ENCODE data around the gene ABLIM3.

ABLIM3 gene

DNA sequence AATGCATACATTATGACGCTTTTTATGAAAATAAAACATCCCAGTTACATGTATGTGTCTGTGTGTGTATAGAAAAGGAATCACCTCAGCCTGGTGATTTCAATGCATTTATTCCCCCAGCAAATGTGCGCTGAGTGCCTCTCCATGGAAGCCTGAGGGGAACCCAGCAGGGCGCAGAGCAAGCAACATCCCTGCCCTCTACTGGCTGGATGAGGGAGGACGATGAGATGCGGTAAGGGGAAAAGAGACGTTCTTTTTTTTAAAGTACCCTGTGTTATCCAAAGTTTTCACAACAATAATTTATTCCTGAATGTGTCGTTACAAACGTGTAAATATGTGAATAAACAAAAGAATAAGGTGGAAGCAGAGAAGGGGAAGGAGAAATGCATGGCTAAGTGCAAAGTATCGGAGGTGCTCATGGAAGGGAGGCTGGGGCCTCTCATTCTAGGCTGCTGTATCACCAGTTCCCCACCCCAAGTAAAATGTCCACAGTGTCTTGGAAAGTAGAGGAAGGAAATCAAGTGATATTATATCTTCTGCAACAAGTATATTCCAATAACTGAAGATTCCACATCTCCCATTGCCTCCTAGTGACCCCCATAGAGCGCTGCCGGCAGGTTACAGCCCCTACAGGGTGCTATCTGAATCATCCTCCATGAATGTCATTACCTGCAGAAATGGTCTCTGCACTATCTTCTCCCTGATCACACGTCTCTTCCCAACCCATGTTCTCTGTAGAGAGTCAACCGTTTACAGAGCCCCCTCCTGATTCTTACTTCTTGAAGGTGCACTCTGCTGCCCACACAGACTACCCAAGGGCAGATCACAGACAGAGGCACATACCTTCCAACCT lies 13.0 kb upstream of the ABLIM3 start:
- Histone ChIP-seq H4K20me1 (ENCODE audit: insufficient read depth, low read length) (no peaks in the 10 kb centered on the region), H3F3A (ENCODE audit: insufficient read depth, low read length) (no peaks in the 10 kb centered on the region), H3K4me1 (ENCODE audit: low read length) (no peaks in the 10 kb centered on the region), H3K36me3 (replicated peaks; ENCODE audit: insufficient read depth, low read length) (no peaks in the 10 kb centered on the region), H2AFZ (ENCODE audit: low read length) (no peak overlapping the region), H3K9me2 (replicated peaks; ENCODE audit: insufficient read depth, low read length) (no peaks in the 10 kb centered on the region), H3K4me2 (ENCODE audit: low read depth, low read length) (no peak overlapping the region), H3K9ac (ENCODE audit: low read length) (no peak overlapping the region), H3K27ac (ENCODE audit: low read length) (no peak overlapping the region), H3K9me3 (replicated peaks; ENCODE audit: insufficient read depth, low read length) (no peaks in the 10 kb centered on the region), H3K79me2 (ENCODE audit: low read length) (no peaks in the 10 kb centered on the region), H3K4me3 (ENCODE audit: low read length) (no peak overlapping the region), H3K27me3 (replicated peaks; ENCODE audit: insufficient read depth, low read length) (no peaks in the 10 kb centered on the region)
- DNase-seq: peak; percentile 17
- TF ChIP-seq, protein P1, sequence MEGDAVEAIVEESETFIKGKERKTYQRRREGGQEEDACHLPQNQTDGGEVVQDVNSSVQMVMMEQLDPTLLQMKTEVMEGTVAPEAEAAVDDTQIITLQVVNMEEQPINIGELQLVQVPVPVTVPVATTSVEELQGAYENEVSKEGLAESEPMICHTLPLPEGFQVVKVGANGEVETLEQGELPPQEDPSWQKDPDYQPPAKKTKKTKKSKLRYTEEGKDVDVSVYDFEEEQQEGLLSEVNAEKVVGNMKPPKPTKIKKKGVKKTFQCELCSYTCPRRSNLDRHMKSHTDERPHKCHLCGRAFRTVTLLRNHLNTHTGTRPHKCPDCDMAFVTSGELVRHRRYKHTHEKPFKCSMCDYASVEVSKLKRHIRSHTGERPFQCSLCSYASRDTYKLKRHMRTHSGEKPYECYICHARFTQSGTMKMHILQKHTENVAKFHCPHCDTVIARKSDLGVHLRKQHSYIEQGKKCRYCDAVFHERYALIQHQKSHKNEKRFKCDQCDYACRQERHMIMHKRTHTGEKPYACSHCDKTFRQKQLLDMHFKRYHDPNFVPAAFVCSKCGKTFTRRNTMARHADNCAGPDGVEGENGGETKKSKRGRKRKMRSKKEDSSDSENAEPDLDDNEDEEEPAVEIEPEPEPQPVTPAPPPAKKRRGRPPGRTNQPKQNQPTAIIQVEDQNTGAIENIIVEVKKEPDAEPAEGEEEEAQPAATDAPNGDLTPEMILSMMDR (IDR thresholded peaks at IDR 0.05; ENCODE audit: low read length): peak; percentile 76
- no peak for TF ChIP-seq EZH2phosphoT487 (IDR thresholded peaks at IDR 0.05; ENCODE audit: low read length)

DNA sequence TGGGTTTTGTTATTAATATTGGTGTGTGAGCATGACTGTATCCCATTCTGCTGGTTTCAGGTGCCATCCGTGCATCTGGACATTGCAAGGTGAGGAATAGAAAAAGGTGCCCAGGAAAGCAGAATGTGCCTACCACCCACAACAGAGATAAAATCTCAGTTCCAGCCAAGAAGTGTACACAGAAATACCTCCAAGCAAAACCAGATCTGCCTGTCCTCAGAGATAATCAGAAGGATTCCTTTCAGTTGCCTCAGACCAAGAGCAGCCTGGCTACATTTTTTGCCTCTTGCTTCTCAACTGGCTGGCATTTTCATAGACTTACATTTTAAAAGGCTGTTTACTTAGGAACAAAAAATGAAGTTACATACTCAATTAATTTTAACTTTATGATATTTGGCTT lies 12.1 kb upstream of the ABLIM3 start:
- H3K27me3 ChIP-seq (replicated peaks; ENCODE audit: insufficient read depth, low read length): no peaks in the 10 kb centered on the region
- H3K4me2 ChIP-seq (ENCODE audit: low read depth, low read length): no peak overlapping the region
- H3K9me2 ChIP-seq (replicated peaks; ENCODE audit: insufficient read depth, low read length): no peaks in the 10 kb centered on the region
- H3K79me2 ChIP-seq (ENCODE audit: low read length): no peaks in the 10 kb centered on the region
- no peaks in the 10 kb centered on the region for H3K4me1 ChIP-seq (ENCODE audit: low read length)
- no peak overlapping the region for H3K9ac ChIP-seq (ENCODE audit: low read length)
- no peaks in the 10 kb centered on the region for H3K9me3 ChIP-seq (replicated peaks; ENCODE audit: insufficient read depth, low read length)
- H3F3A ChIP-seq (ENCODE audit: insufficient read depth, low read length): no peaks in the 10 kb centered on the region
- H3K36me3 ChIP-seq (replicated peaks; ENCODE audit: insufficient read depth, low read length): no peaks in the 10 kb centered on the region
- DNase-seq: no peak
- H2AFZ ChIP-seq (ENCODE audit: low read length): no peak overlapping the region
- H3K4me3 ChIP-seq (ENCODE audit: low read length): no peak overlapping the region
- TF ChIP-seq EZH2phosphoT487 (IDR thresholded peaks at IDR 0.05; ENCODE audit: low read length) (no peak), EZH2 (optimal IDR thresholded peaks at IDR 0.05; ENCODE audit: low read depth, low read length) (no peak)
- TF ChIP-seq, protein P1 (IDR thresholded peaks at IDR 0.05; ENCODE audit: low read length): no peak
- no peaks in the 10 kb centered on the region for H4K20me1 ChIP-seq (ENCODE audit: insufficient read depth, low read length)
- H3K27ac ChIP-seq (ENCODE audit: low read length): no peak overlapping the region

DNA sequence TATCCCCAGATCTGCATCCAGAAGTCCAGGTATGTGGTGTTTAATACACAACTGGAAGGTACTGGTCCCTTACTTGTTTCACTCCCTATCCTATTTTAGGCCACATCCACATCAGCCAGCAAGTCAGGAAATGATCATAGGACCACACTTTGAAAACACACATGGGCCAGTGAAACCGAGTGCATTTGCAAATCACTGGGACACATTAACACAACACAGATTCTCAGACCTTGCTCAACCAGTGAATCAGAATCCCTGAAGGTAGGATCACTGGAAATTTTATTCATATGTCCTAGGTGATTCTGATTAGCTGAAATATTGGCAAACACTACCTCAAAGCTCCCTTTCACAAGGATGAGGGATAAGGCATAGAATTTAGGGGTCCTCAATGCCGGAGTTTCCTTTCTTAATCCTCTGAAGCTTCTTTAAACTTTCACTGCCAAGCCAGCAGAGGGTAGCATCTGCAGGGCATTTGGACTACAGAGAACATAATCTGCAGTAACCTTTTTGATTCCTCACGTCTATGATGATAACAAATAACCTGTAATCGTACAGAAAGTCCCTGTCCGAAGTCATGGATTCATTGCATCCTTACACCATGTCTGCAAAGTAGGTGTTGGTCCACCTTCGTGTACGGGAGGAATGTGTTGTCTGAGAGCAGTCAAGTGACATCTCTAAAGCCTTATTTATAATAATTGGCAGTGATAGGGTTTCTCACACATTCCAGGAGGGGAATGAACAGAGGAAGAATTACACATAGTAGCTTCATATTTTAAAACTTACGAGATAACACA lies 11.0 kb upstream of the ABLIM3 start:
- no peak overlapping the region for H3K27ac ChIP-seq (ENCODE audit: low read length)
- H2AFZ ChIP-seq (ENCODE audit: low read length): no peak overlapping the region
- H3K9me3 ChIP-seq (replicated peaks; ENCODE audit: insufficient read depth, low read length): no peaks in the 10 kb centered on the region
- H3K27me3 ChIP-seq (replicated peaks; ENCODE audit: insufficient read depth, low read length): no peaks in the 10 kb centered on the region
- DNase-seq: no peak
- no peaks in the 10 kb centered on the region for H3K36me3 ChIP-seq (replicated peaks; ENCODE audit: insufficient read depth, low read length)
- H3K4me3 ChIP-seq (ENCODE audit: low read length): no peak overlapping the region
- H3K9me2 ChIP-seq (replicated peaks; ENCODE audit: insufficient read depth, low read length): no peaks in the 10 kb centered on the region
- TF ChIP-seq EZH2 (optimal IDR thresholded peaks at IDR 0.05; ENCODE audit: low read depth, low read length) (no peak), EZH2phosphoT487 (IDR thresholded peaks at IDR 0.05; ENCODE audit: low read length) (no peak)
- TF ChIP-seq, protein P1 (IDR thresholded peaks at IDR 0.05; ENCODE audit: low read length): no peak
- no peaks in the 10 kb centered on the region for H3F3A ChIP-seq (ENCODE audit: insufficient read depth, low read length)
- no peaks in the 10 kb centered on the region for H3K4me1 ChIP-seq (ENCODE audit: low read length)
- H3K79me2 ChIP-seq (ENCODE audit: low read length): no peaks in the 10 kb centered on the region
- no peak overlapping the region for H3K4me2 ChIP-seq (ENCODE audit: low read depth, low read length)
- no peaks in the 10 kb centered on the region for H4K20me1 ChIP-seq (ENCODE audit: insufficient read depth, low read length)
- H3K9ac ChIP-seq (ENCODE audit: low read length): no peak overlapping the region

All from MM.1S (cell line).